ENCODE measurements around the gene SFSWAP. TPM values are rescaled to one million over a fixed set of nuclear protein-coding genes. Genes with fewer than 3 reads are reported as not detected.

The SFSWAP gene
- total RNA-seq, 4 donors from 2014 or later = 45.9 to 66.2 (median 55.4) TPM

- TF ChIP-seq EP300 (IDR thresholded peaks at IDR 0.05; ENCODE audit: low read depth) (no peak), POLR2A (IDR thresholded peaks at IDR 0.05) (no peak), CTCF (IDR thresholded peaks at IDR 0.05) (no peak)
- Histone ChIP-seq H3K36me3 (peaks cover 0 to 23% (median 7%) of the 10 kb centered on the region in 4 donors), H3K27ac (no peak overlapping the region), H3K4me1 (no peaks in the 10 kb centered on the region), H3K4me3 (no peak overlapping the region), H3K27me3 (no peaks in the 10 kb centered on the region), H3K9me3 (no peaks in the 10 kb centered on the region)
- no peak for DNase-seq
- in situ Hi-C loops (cut with MboI; ENCODE audit: low pct_ligation_motif_present in 1 of 4, low pct_unique_long_range_greater_than_20kb in 1 of 4, low sequenced_read_pairs in 3 of 4) (no loop called here), intact Hi-C loops (cut with DNase I; ENCODE audit: low total_unique reads) (no loop called here)
- 86 to 96% methylated on average over 4 to 12 of the region's 12 CpGs for WGBS, 2 donors (ENCODE audit: low coverage in 1 of 2)
Observed at GRCh38 chr12:131789638-131790037, 78.7 kb downstream of the SFSWAP start.

GRCh38 chr12:131793243-131794022 is 82.5 kb downstream of the SFSWAP start:
- no peak overlapping the region for H3K4me3 ChIP-seq
- H3K4me1 ChIP-seq = no peaks in the 10 kb centered on the region
- no peaks in the 10 kb centered on the region for H3K27me3 ChIP-seq
- in situ Hi-C loops (cut with MboI; ENCODE audit: low pct_ligation_motif_present in 1 of 4, low pct_unique_long_range_greater_than_20kb in 1 of 4, low sequenced_read_pairs in 3 of 4) = no loop called here
- TF ChIP-seq POLR2AphosphoS5 (IDR thresholded peaks at IDR 0.05) (no peak), EP300 (IDR thresholded peaks at IDR 0.05; ENCODE audit: low read depth) (no peak), POLR2A (IDR thresholded peaks at IDR 0.05) (no peak), CTCF (IDR thresholded peaks at IDR 0.05) (no peak)
- H3K9me3 ChIP-seq = no peaks in the 10 kb centered on the region
- no peak overlapping the region for H3K27ac ChIP-seq
- intact Hi-C loops (cut with DNase I; ENCODE audit: low total_unique reads) = no loop called here
- 87 to 96% methylated on average over 4 to 19 of the region's 19 CpGs for WGBS, 2 donors (ENCODE audit: low coverage in 1 of 2)
- DNase-seq = no peak
- H3K36me3 ChIP-seq = peaks cover 0 to 20% (median 5%) of the 10 kb centered on the region in 4 donors

- no peak overlapping the region for H3K27ac ChIP-seq
- no peak for TF ChIP-seq POLR2A (IDR thresholded peaks at IDR 0.05)
- TF ChIP-seq CTCF (IDR thresholded peaks at IDR 0.05) = no peak
- TF ChIP-seq POLR2AphosphoS5 (IDR thresholded peaks at IDR 0.05) = no peak
- TF ChIP-seq EP300 (IDR thresholded peaks at IDR 0.05; ENCODE audit: low read depth) = no peak
- intact Hi-C loops (cut with DNase I; ENCODE audit: low total_unique reads) = no loop called here
- no peaks in the 10 kb centered on the region for H3K9me3 ChIP-seq
- no peak overlapping the region for H3K4me3 ChIP-seq
- H3K36me3 ChIP-seq = peaks cover 0 to 20% (median 7%) of the 10 kb centered on the region in 4 donors
- in situ Hi-C loops (cut with MboI; ENCODE audit: low pct_ligation_motif_present in 1 of 4, low pct_unique_long_range_greater_than_20kb in 1 of 4, low sequenced_read_pairs in 3 of 4) = no loop called here
- DNase-seq = no peak
- H3K4me1 ChIP-seq = no peaks in the 10 kb centered on the region
- 85 to 95% methylated on average over 7 of the region's 7 CpGs for WGBS, 2 donors (ENCODE audit: low coverage in 1 of 2)
- no peaks in the 10 kb centered on the region for H3K27me3 ChIP-seq
Observed at GRCh38 chr12:131794061-131794460, 83.2 kb downstream of the SFSWAP start.

GRCh38 chr12:131794573-131794972 is 83.7 kb downstream of the SFSWAP start:
- Histone ChIP-seq H3K27ac (no peak overlapping the region), H3K36me3 (peaks cover 0 to 24% (median 7%) of the 10 kb centered on the region in 4 donors)
- TF ChIP-seq CTCF (IDR thresholded peaks at IDR 0.05) = no peak
- no peak for TF ChIP-seq POLR2AphosphoS5 (IDR thresholded peaks at IDR 0.05)
- no peak for TF ChIP-seq POLR2A (IDR thresholded peaks at IDR 0.05)
- TF ChIP-seq EP300 (IDR thresholded peaks at IDR 0.05; ENCODE audit: low read depth) = no peak

More at GRCh38 chr12:131794573-131794972, 83.7 kb downstream of the SFSWAP start:
- intact Hi-C loops (cut with DNase I; ENCODE audit: low total_unique reads) = no loop called here
- in situ Hi-C loops (cut with MboI; ENCODE audit: low pct_ligation_motif_present in 1 of 4, low pct_unique_long_range_greater_than_20kb in 1 of 4, low sequenced_read_pairs in 3 of 4) = no loop called here
- 86 to 94% methylated on average over 9 to 10 of the region's 10 CpGs for WGBS, 2 donors (ENCODE audit: low coverage in 1 of 2)
- DNase-seq = no peak
- Histone ChIP-seq H3K4me3 (no peak overlapping the region), H3K27me3 (no peaks in the 10 kb centered on the region), H3K9me3 (no peaks in the 10 kb centered on the region), H3K4me1 (no peaks in the 10 kb centered on the region)

Data from transverse colon (tissue), 4 donors.